ENCODE data around the gene TPPP2.

The TPPP2 gene

GRCh38 chr14:21026988-21027315, 3.1 kb upstream of the TPPP2 start:
- Histone ChIP-seq H3K27ac (no peak overlapping the region), H3K27me3 (peaks cover 0 to 19% (median 8%) of the 10 kb centered on the region in 11 experiments; a peak in 10 of 22 replicates), H3K4me1 (peaks cover 19 to 35% (median 29%) of the 10 kb centered on the region in 10 experiments), H4K20me1 (no peaks in the 10 kb centered on the region), H3K9ac (no peak overlapping the region), H3K4me3 (no peak overlapping the region), H3K4me2 (no peak overlapping the region; a peak in 1 of 22 replicates), H3K9me3 (replicated peaks in 1 of 11) (no peaks in the 10 kb centered on the region), H3K36me3 (no peaks in the 10 kb centered on the region)
- no peak for TF ChIP-seq Cebpa-rat (IDR thresholded peaks at IDR 0.05)

GRCh38 chr14:21030531-21030930, 514 bp downstream of the TPPP2 start:
- peaks cover 0 to 5% (median 0%) of the 10 kb centered on the region in 11 experiments; a peak in 2 of 22 replicates for H3K27me3 ChIP-seq
- H3K9ac ChIP-seq, result no peak overlapping the region

GRCh38 chr14:21032326-21033132, 2.5 kb downstream of the TPPP2 start:
- Histone ChIP-seq H3K9me3 (replicated peaks in 1 of 11) (no peaks in the 10 kb centered on the region), H4K20me1 (no peaks in the 10 kb centered on the region), H3K27me3 (no peaks in the 10 kb centered on the region), H3K36me3 (no peaks in the 10 kb centered on the region), H3K4me1 (peaks cover 0 to 14% (median 3%) of the 10 kb centered on the region in 10 experiments; a peak in 6 of 20 replicates), H3K27ac (no peak overlapping the region), H3K4me2 (no peak overlapping the region), H3K9ac (no peak overlapping the region), H3K4me3 (no peak overlapping the region)
- TF ChIP-seq Cebpa-rat (IDR thresholded peaks at IDR 0.05), result no peak

More at GRCh38 chr14:21030531-21030930, 514 bp downstream of the TPPP2 start:
- no peak for TF ChIP-seq Cebpa-rat (IDR thresholded peaks at IDR 0.05)
- Histone ChIP-seq H3K4me1 (peaks cover 0 to 10% (median 4%) of the 10 kb centered on the region in 10 experiments; a peak in 7 of 20 replicates), H4K20me1 (no peaks in the 10 kb centered on the region), H3K27ac (no peak overlapping the region), H3K4me3 (no peak overlapping the region), H3K4me2 (no peak overlapping the region), H3K9me3 (replicated peaks in 1 of 11) (no peaks in the 10 kb centered on the region), H3K36me3 (no peaks in the 10 kb centered on the region)

- H3K9ac ChIP-seq, result no peak overlapping the region
- peak overlapping the region in 2 of 11 experiments; percentile 7 to 11; a peak in 1 of 22 replicates for H3K4me2 ChIP-seq
- no peaks in the 10 kb centered on the region for H3K27me3 ChIP-seq
- no peaks in the 10 kb centered on the region for H3K9me3 ChIP-seq (replicated peaks in 1 of 11)
- peaks cover 0 to 14% (median 3%) of the 10 kb centered on the region in 10 experiments; a peak in 6 of 20 replicates for H3K4me1 ChIP-seq
- no peaks in the 10 kb centered on the region for H3K36me3 ChIP-seq
- no peaks in the 10 kb centered on the region for H4K20me1 ChIP-seq
- no peak overlapping the region for H3K4me3 ChIP-seq
- H3K27ac ChIP-seq, result no peak overlapping the region
- no peak for TF ChIP-seq Cebpa-rat (IDR thresholded peaks at IDR 0.05)
These were observed 3.2 kb downstream of the TPPP2 start for GRCh38 chr14:21033133-21033698.

- H3K27me3 ChIP-seq, result no peaks in the 10 kb centered on the region
- no peaks in the 10 kb centered on the region for H3K9me3 ChIP-seq (replicated peaks in 1 of 11)
- 0 out of 22 replicates have a peak within 1 kb of the TSS, but pooled peaks of 2 of the 11 experiments have one; percentile 6 to 11 for H3K4me2 ChIP-seq
These were observed 4.7 kb downstream of the TPPP2 start, which contains the start of gene RNASE13 for GRCh38 chr14:21034707-21035106. TSS of gene RNASE13 (minus strand) at chr14:21034807. CDS start at chr14:21034288, 519 bp downstream.

GRCh38 chr14:21036751-21037150, 6.7 kb downstream of the TPPP2 start:
- H4K20me1 ChIP-seq, result no peaks in the 10 kb centered on the region
- no peaks in the 10 kb centered on the region for H3K27me3 ChIP-seq
- no peak overlapping the region for H3K27ac ChIP-seq
- H3K36me3 ChIP-seq, result no peaks in the 10 kb centered on the region
- peak overlapping the region in 1 of 11 experiments; percentile 11; a peak in 1 of 22 replicates for H3K4me2 ChIP-seq
- no peaks in the 10 kb centered on the region for H3K9me3 ChIP-seq (replicated peaks in 1 of 11)
- H3K9ac ChIP-seq, result no peak overlapping the region
- TF ChIP-seq Cebpa-rat (IDR thresholded peaks at IDR 0.05), result no peak
- peaks cover 0 to 24% (median 5%) of the 10 kb centered on the region in 10 experiments; a peak in 8 of 20 replicates for H3K4me1 ChIP-seq
- H3K4me3 ChIP-seq, result no peak overlapping the region

More at GRCh38 chr14:21034707-21035106, 4.7 kb downstream of the TPPP2 start, which contains the start of gene RNASE13:
- Histone ChIP-seq H3K4me1 (peaks cover 0 to 18% (median 3%) of the 10 kb centered on the region in 10 experiments; a peak in 7 of 20 replicates), H3K36me3 (no peaks in the 10 kb centered on the region), H3K9ac (no peak within 1 kb of the TSS), H4K20me1 (no peaks in the 10 kb centered on the region), H3K27ac (no peak within 1 kb of the TSS), H3K4me3 (no peak within 1 kb of the TSS)
- no peak for TF ChIP-seq Cebpa-rat (IDR thresholded peaks at IDR 0.05)

GRCh38 chr14:21037156-21037555, 7.1 kb downstream of the TPPP2 start:
- no peak overlapping the region for H3K27ac ChIP-seq
- H3K4me1 ChIP-seq, result peaks cover 0 to 28% (median 5%) of the 10 kb centered on the region in 10 experiments; a peak in 8 of 20 replicates
- no peak overlapping the region for H3K4me3 ChIP-seq
- H3K9me3 ChIP-seq (replicated peaks in 1 of 11), result no peaks in the 10 kb centered on the region
- no peaks in the 10 kb centered on the region for H3K36me3 ChIP-seq
- TF ChIP-seq Cebpa-rat (IDR thresholded peaks at IDR 0.05), result no peak
- H4K20me1 ChIP-seq, result no peaks in the 10 kb centered on the region
- H3K9ac ChIP-seq, result no peak overlapping the region
- no peaks in the 10 kb centered on the region for H3K27me3 ChIP-seq
- H3K4me2 ChIP-seq, result no peak overlapping the region

- no peak overlapping the region for H3K4me3 ChIP-seq
- H3K9ac ChIP-seq, result no peak overlapping the region
- H3K4me2 ChIP-seq, result peak overlapping the region in 2 of 11 experiments; percentile 29 to 32; a peak in 2 of 22 replicates
- TF ChIP-seq Cebpa-rat (IDR thresholded peaks at IDR 0.05), result no peak
- no peaks in the 10 kb centered on the region for H4K20me1 ChIP-seq
- H3K9me3 ChIP-seq (replicated peaks in 1 of 11), result no peaks in the 10 kb centered on the region
- H3K4me1 ChIP-seq, result peaks cover 0 to 34% (median 12%) of the 10 kb centered on the region in 10 experiments; a peak in 12 of 20 replicates
- no peak overlapping the region for H3K27ac ChIP-seq
- H3K36me3 ChIP-seq, result no peaks in the 10 kb centered on the region
- no peaks in the 10 kb centered on the region for H3K27me3 ChIP-seq
These were observed 8.7 kb downstream of the TPPP2 start for GRCh38 chr14:21038441-21039422.
